GM12872 (cell line): ENCODE results near the gene MEIS3.

Experiments used
- CTCF ChIP-seq: IDR thresholded peaks from 3 replicates; pipeline ENCODE4 v1.5.1; 2011; ENCODE audit warnings: low read depth, mild to moderate bottlenecking, low read length, moderate library complexity; ENCODE audit not compliant: insufficient read depth

The MEIS3 gene

GRCh38 chr19:47398707-47399597, 20.4 kb downstream of the MEIS3 start:
- no peak for TF ChIP-seq CTCF

GRCh38 chr19:47391510-47392223, 27.7 kb downstream of the MEIS3 start:
- TF ChIP-seq CTCF = peak; percentile 92

GRCh38 chr19:47390533-47391488, 28.5 kb downstream of the MEIS3 start:
- no peak for TF ChIP-seq CTCF

- no peak for TF ChIP-seq CTCF
These were observed 30.2 kb downstream of the MEIS3 start for GRCh38 chr19:47389150-47389556.

- TF ChIP-seq CTCF = no peak
These were observed 37.6 kb downstream of the MEIS3 start for GRCh38 chr19:47381653-47382279.

GRCh38 chr19:47381121-47381520, 38.2 kb downstream of the MEIS3 start:
- TF ChIP-seq CTCF = no peak
